NCI-H2107 treated with DMSO at 0.1 percent for 48 hours (cell line): ENCODE data around the gene HHIPL1.

Experiments used
- DNase-seq: peaks from one replicate; lab custom pipeline; 2025; ENCODE audit not compliant: unreplicated experiment; lab: John Stamatoyannopoulos, UW

The HHIPL1 gene

DNA sequence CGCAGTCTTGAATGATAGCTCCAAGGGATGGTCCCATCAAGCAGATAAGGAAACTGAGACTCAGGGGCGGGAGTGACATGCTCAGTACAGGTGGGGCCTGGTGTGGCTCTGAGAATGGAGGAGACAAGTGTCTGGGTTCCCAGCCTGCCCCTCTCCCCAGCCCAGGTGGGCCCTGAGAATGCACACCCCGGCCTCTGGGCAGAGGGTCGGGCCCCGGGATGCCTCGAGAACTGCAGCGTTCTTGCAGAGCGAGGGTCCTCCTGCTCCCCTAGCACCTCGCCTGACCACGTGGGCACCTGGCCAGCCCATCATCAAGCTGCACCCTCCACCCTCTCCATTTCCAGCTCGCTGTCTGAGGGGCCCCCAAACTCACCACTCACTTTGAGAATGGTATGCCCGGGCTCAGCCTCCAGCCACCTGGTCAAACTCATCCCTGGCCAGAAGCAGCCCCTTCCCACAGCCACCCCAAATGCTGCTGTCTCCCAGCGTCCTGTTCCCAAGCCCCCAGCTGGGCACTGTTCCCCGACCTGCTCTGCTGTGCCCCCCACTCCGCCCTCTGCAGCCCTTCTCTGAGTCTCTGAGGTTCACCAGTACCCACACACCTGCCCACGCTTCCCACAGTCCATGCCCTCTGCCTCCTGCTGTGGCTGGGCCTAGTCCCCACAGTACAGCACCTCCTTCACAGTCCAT, 83.4 kb downstream of the HHIPL1 start:
- DNase-seq: no peak

DNA sequence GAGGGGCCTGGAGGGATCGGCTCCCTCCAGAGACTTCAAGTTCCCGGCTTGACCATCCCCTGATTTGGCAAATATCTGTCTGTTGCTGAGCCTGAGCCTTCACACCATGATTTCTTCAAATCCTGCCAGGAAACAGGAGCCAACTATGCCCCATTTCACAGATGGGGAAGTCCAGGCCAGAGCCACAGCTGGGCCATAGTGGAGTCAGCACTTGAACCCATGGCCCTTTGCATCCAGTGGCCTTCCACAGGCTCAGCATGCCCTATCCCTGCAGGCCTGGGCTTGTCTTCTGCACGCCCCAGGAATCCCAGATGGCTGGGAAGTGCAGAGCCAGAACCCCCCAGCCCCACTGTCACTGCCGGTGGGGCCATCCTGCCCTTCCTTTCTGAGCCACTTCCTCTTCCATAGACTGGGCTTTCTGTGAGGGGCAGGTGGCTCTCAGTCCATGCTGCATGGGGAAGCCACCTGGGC, 84.1 kb downstream of the HHIPL1 start:
- no peak for DNase-seq
